ENCODE measurements around the gene MCC.

MCC gene

GRCh38 chr5:113039229-113039933 is 448.9 kb downstream of the MCC start:
- no peak for TF ChIP-seq REST (IDR thresholded peaks at IDR 0.05; ENCODE audit: low read depth)
- no peak for TF ChIP-seq MAX (IDR thresholded peaks at IDR 0.05)
- no peak for TF ChIP-seq YY1 (IDR thresholded peaks at IDR 0.05; ENCODE audit: low read depth)
- TF ChIP-seq USF1 (IDR thresholded peaks at IDR 0.05): no peak
- no peak for TF ChIP-seq NFIC (IDR thresholded peaks at IDR 0.05)
- no peak for TF ChIP-seq FOXM1 (IDR thresholded peaks at IDR 0.05; ENCODE audit: borderline replicate concordance, low read depth)
- TF ChIP-seq CEBPB (IDR thresholded peaks at IDR 0.05): no peak
- no peak for TF ChIP-seq EP300 (IDR thresholded peaks at IDR 0.05; ENCODE audit: borderline replicate concordance)
- no peak for TF ChIP-seq TEAD4 (IDR thresholded peaks at IDR 0.05)
- TF ChIP-seq EGR1 (IDR thresholded peaks at IDR 0.05): no peak
- no peak for TF ChIP-seq CREB1 (IDR thresholded peaks at IDR 0.05; ENCODE audit: low read depth)
- TF ChIP-seq RAD21 (IDR thresholded peaks at IDR 0.05; ENCODE audit: low read depth): no peak
- no peak for TF ChIP-seq ZBTB7A (IDR thresholded peaks at IDR 0.05; ENCODE audit: low read depth)
- TF ChIP-seq TCF12 (IDR thresholded peaks at IDR 0.05; ENCODE audit: low read depth): no peak
- no peak for TF ChIP-seq TAF1 (IDR thresholded peaks at IDR 0.05; ENCODE audit: low read depth)

GRCh38 chr5:113038714-113039113 is 449.5 kb downstream of the MCC start:
- TF ChIP-seq TEAD4 (IDR thresholded peaks at IDR 0.05) (no peak), REST (IDR thresholded peaks at IDR 0.05; ENCODE audit: low read depth) (no peak)

GRCh38 chr5:113038136-113038535 is 450.1 kb downstream of the MCC start:
- TF ChIP-seq YY1 (IDR thresholded peaks at IDR 0.05; ENCODE audit: low read depth) (no peak), NFIC (IDR thresholded peaks at IDR 0.05) (no peak), TEAD4 (IDR thresholded peaks at IDR 0.05) (no peak), TCF12 (IDR thresholded peaks at IDR 0.05; ENCODE audit: low read depth) (no peak), EP300 (IDR thresholded peaks at IDR 0.05; ENCODE audit: borderline replicate concordance) (no peak), ZBTB7A (IDR thresholded peaks at IDR 0.05; ENCODE audit: low read depth) (no peak), CREB1 (IDR thresholded peaks at IDR 0.05; ENCODE audit: low read depth) (no peak), MAX (IDR thresholded peaks at IDR 0.05) (no peak), TAF1 (IDR thresholded peaks at IDR 0.05; ENCODE audit: low read depth) (no peak), RAD21 (IDR thresholded peaks at IDR 0.05; ENCODE audit: low read depth) (no peak), USF1 (IDR thresholded peaks at IDR 0.05) (no peak), REST (IDR thresholded peaks at IDR 0.05; ENCODE audit: low read depth) (no peak), EGR1 (IDR thresholded peaks at IDR 0.05) (no peak), CEBPB (IDR thresholded peaks at IDR 0.05) (no peak)

- no peak for TF ChIP-seq EGR1 (IDR thresholded peaks at IDR 0.05)
- no peak for TF ChIP-seq YY1 (IDR thresholded peaks at IDR 0.05; ENCODE audit: low read depth)
- TF ChIP-seq USF1 (IDR thresholded peaks at IDR 0.05): no peak
- TF ChIP-seq TEAD4 (IDR thresholded peaks at IDR 0.05): no peak
- TF ChIP-seq REST (IDR thresholded peaks at IDR 0.05; ENCODE audit: low read depth): no peak
- no peak for TF ChIP-seq CREB1 (IDR thresholded peaks at IDR 0.05; ENCODE audit: low read depth)
- TF ChIP-seq RAD21 (IDR thresholded peaks at IDR 0.05; ENCODE audit: low read depth): no peak
- TF ChIP-seq CEBPB (IDR thresholded peaks at IDR 0.05): no peak
Observed at GRCh38 chr5:113036826-113037225, 451.4 kb downstream of the MCC start.

All from Ishikawa (cell line).